ENCODE results near the gene COL8A2.

Gene COL8A2

GRCh38 chr1:36100376-36100775, 24.6 kb downstream of the COL8A2 start:
- no peak for TF ChIP-seq ZNF274 (IDR thresholded peaks at IDR 0.05; ENCODE audit: low read depth, low read length)
- H3K4me3 ChIP-seq (ENCODE audit: low read length): no peak overlapping the region

GRCh38 chr1:36099681-36100341, 25.2 kb downstream of the COL8A2 start:
- no peak overlapping the region for H3K4me3 ChIP-seq (ENCODE audit: low read length)
- no peak for TF ChIP-seq ZNF274 (IDR thresholded peaks at IDR 0.05; ENCODE audit: low read depth, low read length)

GRCh38 chr1:36098650-36099365, 26.2 kb downstream of the COL8A2 start:
- no peak overlapping the region for H3K4me3 ChIP-seq (ENCODE audit: low read length)
- TF ChIP-seq ZNF274 (IDR thresholded peaks at IDR 0.05; ENCODE audit: low read depth, low read length): no peak

- no peak overlapping the region for H3K4me3 ChIP-seq (ENCODE audit: low read length)
- TF ChIP-seq ZNF274 (IDR thresholded peaks at IDR 0.05; ENCODE audit: low read depth, low read length): no peak
These were observed 27.1 kb downstream of the COL8A2 start for GRCh38 chr1:36097693-36098585.

- no peak for TF ChIP-seq ZNF274 (IDR thresholded peaks at IDR 0.05; ENCODE audit: low read depth, low read length)
- H3K4me3 ChIP-seq (ENCODE audit: low read length): no peak overlapping the region
These were observed 28.3 kb downstream of the COL8A2 start for GRCh38 chr1:36096500-36097432.

- TF ChIP-seq ZNF274 (IDR thresholded peaks at IDR 0.05; ENCODE audit: low read depth, low read length): no peak
- H3K4me3 ChIP-seq (ENCODE audit: low read length): no peak overlapping the region
These were observed 29.1 kb downstream of the COL8A2 start for GRCh38 chr1:36095760-36096405.

- no peak for TF ChIP-seq ZNF274 (IDR thresholded peaks at IDR 0.05; ENCODE audit: low read depth, low read length)
- H3K4me3 ChIP-seq (ENCODE audit: low read length): no peak overlapping the region
These were observed 30.4 kb downstream of the COL8A2 start for GRCh38 chr1:36094621-36095061.

- no peak overlapping the region for H3K4me3 ChIP-seq (ENCODE audit: low read length)
- no peak for TF ChIP-seq ZNF274 (IDR thresholded peaks at IDR 0.05; ENCODE audit: low read depth, low read length)
These were observed 31.1 kb downstream of the COL8A2 start for GRCh38 chr1:36093929-36094328.

GRCh38 chr1:36093226-36093625, 31.8 kb downstream of the COL8A2 start:
- no peak for TF ChIP-seq ZNF274 (IDR thresholded peaks at IDR 0.05; ENCODE audit: low read depth, low read length)
- H3K4me3 ChIP-seq (ENCODE audit: low read length): no peak overlapping the region

GRCh38 chr1:36092798-36093185, 32.2 kb downstream of the COL8A2 start:
- H3K4me3 ChIP-seq (ENCODE audit: low read length): no peak overlapping the region
- TF ChIP-seq ZNF274 (IDR thresholded peaks at IDR 0.05; ENCODE audit: low read depth, low read length): no peak

- no peak overlapping the region for H3K4me3 ChIP-seq (ENCODE audit: low read length)
- TF ChIP-seq ZNF274 (IDR thresholded peaks at IDR 0.05; ENCODE audit: low read depth, low read length): no peak
These were observed 32.7 kb downstream of the COL8A2 start for GRCh38 chr1:36092166-36092797.

- no peak overlapping the region for H3K4me3 ChIP-seq (ENCODE audit: low read length)
- no peak for TF ChIP-seq ZNF274 (IDR thresholded peaks at IDR 0.05; ENCODE audit: low read depth, low read length)
These were observed 33.3 kb downstream of the COL8A2 start for GRCh38 chr1:36091698-36092097.

GRCh38 chr1:36091141-36091540, 33.9 kb downstream of the COL8A2 start:
- no peak overlapping the region for H3K4me3 ChIP-seq (ENCODE audit: low read length)
- TF ChIP-seq ZNF274 (IDR thresholded peaks at IDR 0.05; ENCODE audit: low read depth, low read length): no peak

All from GM08714 (cell line).